ENCODE results near the gene IGSF9.

The IGSF9 gene

GRCh38 chr1:159980076-159980475 is 34.7 kb upstream of the IGSF9 start:
- Histone ChIP-seq H3K36me3 (replicated peaks; ENCODE audit: low read depth, low read length) (no peaks in the 10 kb centered on the region), H3K9me3 (ENCODE audit: insufficient read depth, low read length) (no peaks in the 10 kb centered on the region), H3K4me2 (ENCODE audit: low read length) (no peak overlapping the region), H3K79me2 (ENCODE audit: low read length) (no peaks in the 10 kb centered on the region), H3K9ac (ENCODE audit: low read length) (no peak overlapping the region), H3K27me3 (ENCODE audit: low read depth, low read length) (peaks cover 66% of the 10 kb centered on the region), H3K27ac (ENCODE audit: low read length) (no peak overlapping the region), H2AFZ (ENCODE audit: low read depth, low read length) (no peak overlapping the region), H3K4me1 (ENCODE audit: low read length) (no peaks in the 10 kb centered on the region), H4K20me1 (ENCODE audit: insufficient read depth, low read length) (no peaks in the 10 kb centered on the region), H3K4me3 (ENCODE audit: low read length) (no peak overlapping the region)
- TF ChIP-seq EZH2phosphoT487 (IDR thresholded peaks at IDR 0.05; ENCODE audit: low read depth) (no peak), CTCF (IDR thresholded peaks at IDR 0.05; ENCODE audit: low read depth, low read length) (no peak)

GRCh38 chr1:159979257-159979656 is 33.8 kb upstream of the IGSF9 start:
- Histone ChIP-seq H3K9me3 (ENCODE audit: insufficient read depth, low read length) (no peaks in the 10 kb centered on the region), H3K79me2 (ENCODE audit: low read length) (no peaks in the 10 kb centered on the region), H3K4me1 (ENCODE audit: low read length) (no peaks in the 10 kb centered on the region), H4K20me1 (ENCODE audit: insufficient read depth, low read length) (no peaks in the 10 kb centered on the region), H3K4me3 (ENCODE audit: low read length) (no peak overlapping the region), H2AFZ (ENCODE audit: low read depth, low read length) (no peak overlapping the region), H3K36me3 (replicated peaks; ENCODE audit: low read depth, low read length) (no peaks in the 10 kb centered on the region), H3K27ac (ENCODE audit: low read length) (no peak overlapping the region), H3K27me3 (ENCODE audit: low read depth, low read length) (peaks cover 69% of the 10 kb centered on the region), H3K9ac (ENCODE audit: low read length) (no peak overlapping the region), H3K4me2 (ENCODE audit: low read length) (no peak overlapping the region)
- no peak for TF ChIP-seq EZH2phosphoT487 (IDR thresholded peaks at IDR 0.05; ENCODE audit: low read depth)
- no peak for TF ChIP-seq CTCF (IDR thresholded peaks at IDR 0.05; ENCODE audit: low read depth, low read length)

GRCh38 chr1:159978107-159978398 is 32.6 kb upstream of the IGSF9 start:
- TF ChIP-seq EZH2phosphoT487 (IDR thresholded peaks at IDR 0.05; ENCODE audit: low read depth) (no peak), CTCF (IDR thresholded peaks at IDR 0.05; ENCODE audit: low read depth, low read length) (no peak)

GRCh38 chr1:159977364-159978106 is 32.1 kb upstream of the IGSF9 start:
- no peaks in the 10 kb centered on the region for H4K20me1 ChIP-seq (ENCODE audit: insufficient read depth, low read length)

More at GRCh38 chr1:159978107-159978398, 32.6 kb upstream of the IGSF9 start:
- Histone ChIP-seq H2AFZ (ENCODE audit: low read depth, low read length) (no peak overlapping the region), H3K27me3 (ENCODE audit: low read depth, low read length) (peaks cover 60% of the 10 kb centered on the region), H3K4me2 (ENCODE audit: low read length) (no peak overlapping the region), H3K9ac (ENCODE audit: low read length) (no peak overlapping the region), H3K4me3 (ENCODE audit: low read length) (no peak overlapping the region), H4K20me1 (ENCODE audit: insufficient read depth, low read length) (no peaks in the 10 kb centered on the region), H3K79me2 (ENCODE audit: low read length) (no peaks in the 10 kb centered on the region), H3K9me3 (ENCODE audit: insufficient read depth, low read length) (no peaks in the 10 kb centered on the region), H3K4me1 (ENCODE audit: low read length) (no peaks in the 10 kb centered on the region), H3K36me3 (replicated peaks; ENCODE audit: low read depth, low read length) (no peaks in the 10 kb centered on the region), H3K27ac (ENCODE audit: low read length) (no peak overlapping the region)

More at GRCh38 chr1:159977364-159978106, 32.1 kb upstream of the IGSF9 start:
- H3K9me3 ChIP-seq (ENCODE audit: insufficient read depth, low read length) = no peaks in the 10 kb centered on the region
- H3K79me2 ChIP-seq (ENCODE audit: low read length) = no peaks in the 10 kb centered on the region
- H2AFZ ChIP-seq (ENCODE audit: low read depth, low read length) = no peak overlapping the region
- H3K4me2 ChIP-seq (ENCODE audit: low read length) = no peak overlapping the region
- H3K36me3 ChIP-seq (replicated peaks; ENCODE audit: low read depth, low read length) = no peaks in the 10 kb centered on the region
- H3K9ac ChIP-seq (ENCODE audit: low read length) = no peak overlapping the region
- no peak overlapping the region for H3K27ac ChIP-seq (ENCODE audit: low read length)
- H3K4me1 ChIP-seq (ENCODE audit: low read length) = no peaks in the 10 kb centered on the region
- H3K4me3 ChIP-seq (ENCODE audit: low read length) = no peak overlapping the region
- H3K27me3 ChIP-seq (ENCODE audit: low read depth, low read length) = peaks cover 58% of the 10 kb centered on the region
- TF ChIP-seq EZH2phosphoT487 (IDR thresholded peaks at IDR 0.05; ENCODE audit: low read depth) = no peak
- no peak for TF ChIP-seq CTCF (IDR thresholded peaks at IDR 0.05; ENCODE audit: low read depth, low read length)
